ENCODE data around the gene ZNF207. TPM values are rescaled to one million over a fixed set of nuclear protein-coding genes. Genes with fewer than 3 reads are reported as not detected.
"Not testable (repeated sequence)": the region's sequence is repeated elsewhere in the genome, so short reads cannot be mapped to it uniquely, and the experiment has no call there.

Gene ZNF207
- polyA plus RNA-seq, 1 donor, result 111 TPM

GRCh38 chr17:32335687-32336086 lies 14.3 kb upstream of the ZNF207 start:
- no peak for DNase-seq

- DNase-seq, result peak; percentile 21
Observed at GRCh38 chr17:32341141-32341856, 8.7 kb upstream of the ZNF207 start.

- DNase-seq, result peak; percentile 84
Observed at GRCh38 chr17:32341857-32342602, 7.9 kb upstream of the ZNF207 start, which contains the start of gene C17orf75. Gene C17orf75 (minus strand): TSS chr17:32342173. CDS start chr17:32342139, 34 bp downstream.

GRCh38 chr17:32342603-32343325 lies 7.2 kb upstream of the ZNF207 start:
- no peak for DNase-seq

GRCh38 chr17:32345951-32346600 lies 3.9 kb upstream of the ZNF207 start:
- no peak for DNase-seq

- DNase-seq, result no peak
Observed at GRCh38 chr17:32348483-32348800, 1.5 kb upstream of the ZNF207 start.

GRCh38 chr17:32349503-32349853 lies 479 bp upstream of the ZNF207 start:
- no peak for DNase-seq

- peak; percentile 63 for DNase-seq
Observed at GRCh38 chr17:32350666-32351418, 885 bp downstream of the ZNF207 start.

- DNase-seq, result not testable (repeated sequence)
Observed at GRCh38 chr17:32352734-32353133, 2.8 kb downstream of the ZNF207 start.

- DNase-seq, result no peak
Observed at GRCh38 chr17:32355649-32356377, 5.9 kb downstream of the ZNF207 start.

- no peak for DNase-seq
Observed at GRCh38 chr17:32356378-32356743, 6.4 kb downstream of the ZNF207 start.

- DNase-seq, result no peak
Observed at GRCh38 chr17:32356750-32357149, 6.8 kb downstream of the ZNF207 start.

- no peak for DNase-seq
Observed at GRCh38 chr17:32357615-32358014, 7.7 kb downstream of the ZNF207 start.

- no peak for DNase-seq
Observed at GRCh38 chr17:32361270-32361669, 11.3 kb downstream of the ZNF207 start.

GRCh38 chr17:32370426-32370825 lies 20.5 kb downstream of the ZNF207 start:
- DNase-seq, result no peak

GRCh38 chr17:32382526-32383223 lies 32.7 kb downstream of the ZNF207 start:
- no peak for DNase-seq

- no peak for DNase-seq
Observed at GRCh38 chr17:32383926-32384434, 34.0 kb downstream of the ZNF207 start.

GRCh38 chr17:32385121-32385520 lies 35.2 kb downstream of the ZNF207 start:
- DNase-seq, result no peak

GRCh38 chr17:32385971-32386370 lies 36.0 kb downstream of the ZNF207 start:
- DNase-seq, result no peak

GRCh38 chr17:32386844-32387243 lies 36.9 kb downstream of the ZNF207 start:
- no peak for DNase-seq

- not testable (repeated sequence) for DNase-seq
Observed at GRCh38 chr17:32388128-32388527, 38.2 kb downstream of the ZNF207 start.
